HG02763 (cell line): Measurements from ENCODE around the gene PTH2.
"Not testable (repeated sequence)": the region's sequence is repeated elsewhere in the genome, so short reads cannot be mapped to it uniquely, and the experiment has no call there.

ENCODE experiments used
- ATAC-seq: cut with Tn5 transposase; IDR thresholded peaks from one replicate; pipeline ENCODE4 v1.9.1; 2021; ENCODE audit warnings: mild to moderate bottlenecking, moderate library complexity; ENCODE audit not compliant: unreplicated experiment

PTH2 gene

DNA sequence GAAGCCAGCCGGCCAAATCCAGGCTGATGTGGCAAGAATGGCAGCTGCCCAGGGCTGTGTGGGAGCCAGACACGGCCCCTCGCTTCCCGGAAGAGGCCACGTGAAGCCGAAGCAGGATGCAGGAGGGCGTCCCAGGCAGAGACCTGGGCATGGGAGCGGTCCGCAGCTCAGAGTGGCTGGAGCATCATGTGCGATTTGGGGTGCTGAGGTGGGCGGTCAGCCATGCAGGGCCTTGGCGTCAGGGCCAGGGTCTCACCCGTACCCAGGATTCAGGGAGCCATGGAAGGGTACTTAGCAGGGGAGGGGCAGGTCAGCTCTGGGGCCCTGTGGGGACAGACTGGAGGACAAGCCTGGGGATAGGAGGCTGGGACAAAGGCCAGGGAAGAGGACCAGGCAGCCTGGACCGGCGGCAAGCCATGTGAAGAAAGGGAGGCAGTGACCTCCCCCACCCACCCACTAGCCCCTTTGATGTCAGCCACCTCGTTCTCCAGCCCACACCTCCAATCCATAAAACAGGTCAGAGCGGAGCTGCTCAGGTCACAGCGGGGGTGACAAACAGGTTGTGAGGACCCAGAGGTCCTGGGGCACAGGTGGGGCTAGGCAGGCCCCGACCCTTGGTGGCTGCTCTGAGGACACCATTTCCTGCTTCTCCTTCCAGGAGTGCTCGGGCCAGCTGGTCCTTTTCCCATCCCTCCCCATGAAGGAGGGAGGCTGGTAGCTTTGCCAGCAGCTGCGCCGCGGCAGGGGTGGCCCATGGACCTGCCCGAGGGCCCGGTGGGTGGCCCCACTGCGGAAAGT lies 32.9 kb downstream of the PTH2 start:
- no peak for ATAC-seq

DNA sequence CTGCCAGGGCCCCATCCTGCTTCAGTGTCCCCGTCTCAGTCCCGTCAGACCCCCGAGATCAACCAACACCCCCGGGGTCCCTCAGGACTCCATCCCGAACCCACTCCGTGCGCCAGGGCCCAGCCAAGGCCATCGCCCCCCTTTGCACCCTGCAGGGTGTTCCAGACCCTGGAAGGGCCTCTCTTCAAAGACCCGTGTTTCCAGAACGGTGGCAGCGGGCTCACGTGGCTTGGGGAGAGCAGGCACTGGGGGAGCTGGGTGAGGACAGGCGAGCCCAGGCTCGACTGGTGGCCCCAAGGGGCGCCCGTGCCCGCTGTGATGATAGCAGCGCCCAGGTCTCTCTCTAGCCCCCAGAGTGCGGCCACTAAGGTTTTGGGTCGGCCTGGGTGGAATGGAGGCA lies 33.8 kb downstream of the PTH2 start:
- no peak for ATAC-seq

DNA sequence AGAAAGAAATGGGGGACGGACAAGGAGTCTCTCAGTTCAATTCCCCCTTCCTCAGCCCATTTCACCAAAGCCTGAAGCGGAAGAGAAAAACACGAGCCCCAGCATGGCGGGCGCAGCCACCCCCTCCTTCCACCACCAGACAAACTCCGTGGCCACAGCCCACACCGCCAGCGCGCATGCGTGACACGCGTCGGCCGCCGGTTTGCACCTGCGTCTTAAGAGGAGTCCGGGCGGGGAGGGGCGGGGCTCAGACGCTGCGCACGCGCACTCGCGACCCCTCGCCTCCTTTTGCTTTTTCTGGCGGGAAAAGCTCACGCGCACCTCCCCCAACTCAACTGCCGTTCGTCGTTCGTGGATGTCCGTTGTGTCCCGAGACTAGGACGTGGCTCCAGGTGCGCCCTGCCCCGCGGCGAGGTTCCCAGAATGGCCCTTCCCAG lies 35.3 kb downstream of the PTH2 start, which contains the start of gene KASH5:
Gene KASH5, plus strand, starts transcription at position 314 of the 437 bp plus-strand sequence. CDS start 2,635 bp downstream, outside the sequence.
- ATAC-seq, result no peak

DNA sequence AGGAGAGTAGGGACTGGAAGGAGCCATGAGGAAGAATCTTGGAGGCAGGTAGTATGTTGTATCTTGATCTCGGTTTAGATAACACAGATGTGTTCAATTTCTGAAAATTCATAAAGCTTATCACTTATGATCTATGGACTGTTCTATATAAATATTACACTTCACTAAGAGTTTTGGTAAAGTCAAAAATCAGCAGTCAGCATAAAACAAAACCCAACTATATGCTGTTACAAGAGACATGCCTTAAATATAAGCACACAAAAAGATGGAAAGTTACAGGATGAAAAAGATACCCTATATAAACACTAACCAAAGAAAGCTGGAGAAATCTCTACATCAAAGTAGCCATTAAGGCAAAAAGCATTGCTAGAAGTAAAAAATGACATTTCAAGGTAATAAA lies 39.6 kb downstream of the PTH2 start:
- ATAC-seq, result no peak

DNA sequence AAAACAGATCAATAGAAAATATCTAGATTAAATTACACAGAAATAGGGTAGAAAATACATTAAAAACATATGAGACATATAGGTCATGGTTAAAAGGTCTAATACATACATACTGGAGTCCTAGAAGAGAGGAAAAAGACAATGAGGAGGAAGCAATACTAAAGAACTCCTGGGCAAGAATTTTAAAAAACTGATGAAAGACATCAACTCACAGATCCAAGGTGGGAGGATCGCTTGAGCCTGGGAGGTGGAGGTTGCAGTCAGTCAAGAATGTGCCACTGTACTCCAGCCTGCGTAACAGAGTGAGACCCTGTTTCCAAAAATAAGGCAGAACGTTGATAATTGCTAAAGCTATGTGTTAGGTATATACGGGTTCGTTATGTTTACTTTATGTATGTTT lies 40.6 kb downstream of the PTH2 start:
- no peak for ATAC-seq

DNA sequence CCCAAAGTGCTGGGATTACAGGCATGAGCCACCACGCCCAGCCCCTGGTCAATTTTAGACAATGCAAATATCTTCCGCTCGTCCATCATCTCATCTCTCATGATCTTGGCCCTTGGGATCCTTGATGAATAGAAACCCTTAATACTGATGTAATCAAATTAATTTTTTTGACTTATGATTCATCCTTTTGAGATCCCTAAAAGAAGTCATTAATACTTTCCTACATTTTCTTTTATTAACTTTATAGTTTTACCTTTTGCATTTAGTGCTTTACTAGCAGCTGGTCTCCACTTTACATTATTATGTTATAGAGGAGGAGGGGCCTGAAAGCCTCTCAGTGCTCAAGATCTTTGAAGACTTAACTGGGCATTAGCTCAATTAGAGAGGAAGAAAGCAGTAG lies 42.9 kb downstream of the PTH2 start:
- no peak for ATAC-seq

DNA sequence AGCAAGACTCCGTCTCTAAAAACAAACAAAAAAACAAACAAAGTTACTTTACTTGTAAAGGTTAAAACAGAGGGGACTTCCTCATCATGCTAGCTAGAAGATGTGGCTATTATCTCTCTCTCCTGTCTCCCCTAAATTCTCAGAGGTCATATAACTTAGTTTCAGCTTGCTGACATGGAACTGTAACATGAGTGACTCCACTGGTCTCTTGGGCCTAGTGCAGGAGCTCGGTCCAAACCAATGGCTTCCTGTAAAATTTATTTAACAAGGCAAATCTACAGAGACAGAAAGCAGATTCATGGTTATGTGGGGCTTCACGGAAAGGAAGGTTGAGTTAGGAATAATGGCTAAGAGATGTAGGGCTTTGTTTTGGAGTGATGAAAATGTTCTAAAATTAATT lies 44.7 kb downstream of the PTH2 start:
- ATAC-seq, result no peak

DNA sequence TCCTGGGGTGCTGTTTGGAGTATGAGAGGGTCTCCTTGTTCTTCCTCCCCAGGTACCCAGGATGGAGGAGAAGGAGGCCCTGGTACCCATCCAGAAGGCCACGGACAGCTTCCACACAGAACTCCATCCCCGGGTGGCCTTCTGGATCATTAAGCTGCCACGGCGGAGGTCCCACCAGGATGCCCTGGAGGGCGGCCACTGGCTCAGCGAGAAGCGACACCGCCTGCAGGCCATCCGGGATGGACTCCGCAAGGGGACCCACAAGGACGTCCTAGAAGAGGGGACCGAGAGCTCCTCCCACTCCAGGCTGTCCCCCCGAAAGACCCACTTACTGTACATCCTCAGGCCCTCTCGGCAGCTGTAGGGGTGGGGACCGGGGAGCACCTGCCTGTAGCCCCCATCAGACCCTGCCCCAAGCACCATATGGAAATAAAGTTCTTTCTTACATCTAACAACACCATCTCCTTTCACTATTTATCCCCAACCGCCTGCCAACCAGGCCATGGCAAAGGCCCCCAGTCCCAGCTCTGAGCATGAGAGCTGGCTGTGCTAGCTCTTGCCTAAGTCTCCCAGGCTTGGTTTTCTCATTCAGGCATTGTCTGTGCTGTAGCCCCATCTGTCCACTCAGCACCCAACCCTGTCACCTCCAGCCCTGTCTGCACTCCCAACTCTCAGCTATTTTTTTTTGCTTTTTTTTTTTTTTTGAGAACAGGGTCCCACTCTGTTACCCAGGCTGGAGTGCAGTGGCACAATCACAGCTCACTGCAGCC lies 48.4 kb downstream of the PTH2 start:
- no peak for ATAC-seq

DNA sequence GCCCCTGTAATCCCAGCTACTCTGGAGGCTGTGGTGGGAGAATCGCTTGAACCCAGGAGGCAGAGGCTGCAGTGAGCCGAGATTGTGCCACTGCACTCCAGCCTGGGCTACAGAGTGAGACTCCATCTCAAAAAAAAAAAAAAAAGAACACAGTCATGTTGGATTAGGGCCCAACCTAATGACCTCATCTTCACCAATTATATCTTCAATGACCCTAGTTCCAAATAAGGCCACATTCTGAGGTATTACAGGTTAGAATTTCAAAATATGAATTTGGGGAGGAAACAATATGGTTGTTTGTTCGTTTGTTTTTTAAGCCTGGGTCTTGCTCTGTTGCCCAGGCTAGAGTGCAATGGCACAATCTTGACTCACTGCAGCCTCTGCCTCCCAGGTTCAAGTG lies 50.1 kb downstream of the PTH2 start:
- not testable (repeated sequence) for ATAC-seq
